OCI-LY3 (cell line): ENCODE measurements around the gene GRAMD4.

Experiments
- CTCF ChIP-seq: fragments of 200-600, 300-600 bp; sonication (generic); IDR thresholded peaks from 2 replicates; pipeline ENCODE4 v1.5.1; 2014; ENCODE audit warnings: antibody characterized with exemption, low read length, low read depth
- EZH2phosphoT487 ChIP-seq: fragments of 200-600 bp; shearing (Covaris generic); IDR thresholded peaks from 2 replicates; pipeline ENCODE4 v1.6.1; 2018; ENCODE audit warnings: antibody characterized with exemption, mixed run types, low read depth

- TF ChIP-seq CTCF = no peak
- TF ChIP-seq EZH2phosphoT487 = no peak
These were observed 55.8 kb downstream of the GRAMD4 start for GRCh38 chr22:46675938-46676337.
